SU-DHL-6 (cell line): ENCODE data around the gene DNMT3A.

Source experiments
- H2AFZ ChIP-seq: fragments of 200-600 bp; sonication (generic); 2 replicates; pipeline ENCODE4 v1.6.1; 2014; ENCODE audit warnings: low read depth, mild to moderate bottlenecking, moderate library complexity, mixed read lengths, antibody characterized with exemption, low read length; ENCODE audit not compliant: severe bottlenecking
- H3F3A ChIP-seq: fragments of 200-600 bp; shearing (Covaris generic); 2 replicates; pipeline ENCODE4 v1.6.0; 2016; ENCODE audit warnings: antibody characterized with exemption, mild to moderate bottlenecking; ENCODE audit not compliant: insufficient read depth
- H3K27ac ChIP-seq: fragments of 200-600 bp; sonication (generic); 2 replicates; pipeline ENCODE4 v1.5.1; 2016; ENCODE audit warnings: low read depth, mild to moderate bottlenecking, low read length, moderate library complexity, mixed read lengths
- H3K27me3 ChIP-seq: fragments of 200-600 bp; sonication (generic), shearing (Covaris generic); 2 replicates; pipeline ENCODE4 v1.6.0; 2014; ENCODE audit warnings: mild to moderate bottlenecking, low read length
- H3K36me3 ChIP-seq: fragments of 200-600 bp; sonication (generic); 2 replicates; pipeline ENCODE4 v1.6.1; 2014; ENCODE audit warnings: mild to moderate bottlenecking, low read length, mixed read lengths
- H3K4me2 ChIP-seq: fragments of 300-600, 200-600 bp; shearing (Covaris generic), sonication (generic); 2 replicates; pipeline ENCODE4 v1.6.0; 2014; ENCODE audit warnings: low read length, low read depth, mild to moderate bottlenecking; ENCODE audit not compliant: poor library complexity, severe bottlenecking
- H3K4me3 ChIP-seq: fragments of 200-600 bp; sonication (generic); 2 replicates; pipeline ENCODE4 v1.5.1; 2014; ENCODE audit warnings: antibody characterized with exemption, low read length, mild to moderate bottlenecking, mixed read lengths; ENCODE audit not compliant: insufficient read depth, poor library complexity, severe bottlenecking
- H3K79me2 ChIP-seq: fragments of 200-600 bp; sonication (generic); 2 replicates; pipeline ENCODE4 v1.6.1; 2014; ENCODE audit warnings: mild to moderate bottlenecking, low read length, moderate library complexity; ENCODE audit not compliant: insufficient read depth
- H3K9ac ChIP-seq: fragments of 200-600 bp; sonication (generic); 2 replicates; pipeline ENCODE4 v1.7.0; 2014; ENCODE audit warnings: mild to moderate bottlenecking, low read length
- H3K9me2 ChIP-seq: fragments of 200-600 bp; sonication (generic); replicated peaks from 2 replicates; pipeline ENCODE4 v1.6.1; 2014; ENCODE audit warnings: low read length; ENCODE audit not compliant: insufficient read depth
- H3K9me3 ChIP-seq: fragments of 200-600 bp; sonication (generic); 2 replicates; pipeline ENCODE4 v1.6.1; 2014; ENCODE audit warnings: low read length, mixed read lengths; ENCODE audit not compliant: insufficient read depth
- H4K20me1 ChIP-seq: fragments of 200-600 bp; sonication (generic); 2 replicates; pipeline ENCODE4 v1.6.1; 2014; ENCODE audit warnings: low read depth, mild to moderate bottlenecking, antibody characterized with exemption, low read length, moderate library complexity, mixed read lengths
- EZH2phosphoT487 ChIP-seq: fragments of 200-600 bp; sonication (generic), shearing (Covaris generic); conservative IDR thresholded peaks from 2 replicates; pipeline ENCODE4 v1.6.1; 2018; ENCODE audit warnings: mild to moderate bottlenecking, antibody characterized with exemption, low read length, moderate library complexity, mixed read lengths
- TF ChIP-seq, protein P1 (sequence below): fragments of 200-600 bp; sonication (generic); IDR thresholded peaks from one replicate; pipeline ENCODE4 v1.5.1; 2017; ENCODE audit warnings: antibody characterized with exemption, mild to moderate bottlenecking, low read length, moderate library complexity; ENCODE audit not compliant: insufficient read depth, poor library complexity, severe bottlenecking

The DNMT3A gene

GRCh38 chr2:25258847-25259736 is 82.6 kb downstream of the DNMT3A start:
- no peaks in the 10 kb centered on the region for H3K9me3 ChIP-seq
- H3K27me3 ChIP-seq, result no peaks in the 10 kb centered on the region
- no peaks in the 10 kb centered on the region for H4K20me1 ChIP-seq
- no peak overlapping the region for H2AFZ ChIP-seq
- H3K27ac ChIP-seq, result no peak overlapping the region
- H3F3A ChIP-seq, result no peaks in the 10 kb centered on the region
- no peaks in the 10 kb centered on the region for H3K79me2 ChIP-seq
- TF ChIP-seq, protein P1, sequence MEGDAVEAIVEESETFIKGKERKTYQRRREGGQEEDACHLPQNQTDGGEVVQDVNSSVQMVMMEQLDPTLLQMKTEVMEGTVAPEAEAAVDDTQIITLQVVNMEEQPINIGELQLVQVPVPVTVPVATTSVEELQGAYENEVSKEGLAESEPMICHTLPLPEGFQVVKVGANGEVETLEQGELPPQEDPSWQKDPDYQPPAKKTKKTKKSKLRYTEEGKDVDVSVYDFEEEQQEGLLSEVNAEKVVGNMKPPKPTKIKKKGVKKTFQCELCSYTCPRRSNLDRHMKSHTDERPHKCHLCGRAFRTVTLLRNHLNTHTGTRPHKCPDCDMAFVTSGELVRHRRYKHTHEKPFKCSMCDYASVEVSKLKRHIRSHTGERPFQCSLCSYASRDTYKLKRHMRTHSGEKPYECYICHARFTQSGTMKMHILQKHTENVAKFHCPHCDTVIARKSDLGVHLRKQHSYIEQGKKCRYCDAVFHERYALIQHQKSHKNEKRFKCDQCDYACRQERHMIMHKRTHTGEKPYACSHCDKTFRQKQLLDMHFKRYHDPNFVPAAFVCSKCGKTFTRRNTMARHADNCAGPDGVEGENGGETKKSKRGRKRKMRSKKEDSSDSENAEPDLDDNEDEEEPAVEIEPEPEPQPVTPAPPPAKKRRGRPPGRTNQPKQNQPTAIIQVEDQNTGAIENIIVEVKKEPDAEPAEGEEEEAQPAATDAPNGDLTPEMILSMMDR, result no peak
- no peak for TF ChIP-seq EZH2phosphoT487
- no peak overlapping the region for H3K4me3 ChIP-seq
- no peak overlapping the region for H3K4me2 ChIP-seq
- H3K36me3 ChIP-seq, result no peaks in the 10 kb centered on the region
- no peaks in the 10 kb centered on the region for H3K9me2 ChIP-seq
- no peak overlapping the region for H3K9ac ChIP-seq

- Histone ChIP-seq H3F3A (no peaks in the 10 kb centered on the region), H3K79me2 (no peaks in the 10 kb centered on the region), H3K9ac (no peak overlapping the region), H3K4me2 (no peak overlapping the region), H3K27me3 (no peaks in the 10 kb centered on the region), H3K9me3 (no peaks in the 10 kb centered on the region), H4K20me1 (no peaks in the 10 kb centered on the region), H2AFZ (no peak overlapping the region), H3K4me3 (no peak overlapping the region), H3K27ac (no peak overlapping the region), H3K9me2 (no peaks in the 10 kb centered on the region), H3K36me3 (no peaks in the 10 kb centered on the region)
- TF ChIP-seq, protein P1, result no peak
- no peak for TF ChIP-seq EZH2phosphoT487
These were observed 83.5 kb downstream of the DNMT3A start for GRCh38 chr2:25257931-25258846.

DNA sequence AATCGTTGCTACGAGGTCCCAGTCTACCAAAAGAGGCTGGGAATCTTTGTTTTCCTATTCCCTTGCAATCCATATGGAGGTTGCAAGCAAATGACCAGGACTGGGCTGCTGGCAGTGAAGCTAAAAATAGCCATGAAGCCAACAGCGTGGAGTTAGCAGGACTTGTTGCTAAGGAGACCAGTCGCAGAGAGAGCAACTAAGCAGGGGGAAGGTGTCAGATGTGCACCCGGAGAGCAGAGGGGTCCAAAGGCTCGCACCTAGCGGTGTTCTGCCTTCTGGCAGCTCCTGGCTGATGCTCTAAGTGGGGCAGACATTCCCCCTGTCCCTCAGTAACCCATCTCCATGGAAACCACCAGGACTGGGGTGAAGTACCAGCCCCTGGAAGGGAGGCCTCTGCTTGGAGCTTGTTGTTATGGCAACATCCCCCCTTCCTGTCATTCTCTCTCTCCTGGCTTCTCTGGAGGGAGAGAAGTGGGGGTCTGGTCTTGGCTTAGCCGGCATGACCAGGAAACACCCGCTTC is 84.6 kb downstream of the DNMT3A start:
- Histone ChIP-seq H3K79me2 (no peaks in the 10 kb centered on the region), H3F3A (no peaks in the 10 kb centered on the region), H3K4me2 (no peak overlapping the region), H2AFZ (no peak overlapping the region), H3K9me2 (no peaks in the 10 kb centered on the region), H3K9me3 (no peaks in the 10 kb centered on the region), H3K27me3 (no peaks in the 10 kb centered on the region), H4K20me1 (no peaks in the 10 kb centered on the region), H3K9ac (no peak overlapping the region), H3K36me3 (no peaks in the 10 kb centered on the region), H3K4me3 (no peak overlapping the region), H3K27ac (no peak overlapping the region)
- TF ChIP-seq, protein P1, result no peak
- no peak for TF ChIP-seq EZH2phosphoT487
